HG03175 (cell line): ENCODE measurements around the gene SH3RF3.

ENCODE experiments used
- ATAC-seq: cut with Tn5 transposase; IDR thresholded peaks from one replicate; pipeline ENCODE4 v1.9.1; 2021; ENCODE audit warnings: mild to moderate bottlenecking, moderate library complexity; ENCODE audit not compliant: unreplicated experiment

Gene SH3RF3

DNA sequence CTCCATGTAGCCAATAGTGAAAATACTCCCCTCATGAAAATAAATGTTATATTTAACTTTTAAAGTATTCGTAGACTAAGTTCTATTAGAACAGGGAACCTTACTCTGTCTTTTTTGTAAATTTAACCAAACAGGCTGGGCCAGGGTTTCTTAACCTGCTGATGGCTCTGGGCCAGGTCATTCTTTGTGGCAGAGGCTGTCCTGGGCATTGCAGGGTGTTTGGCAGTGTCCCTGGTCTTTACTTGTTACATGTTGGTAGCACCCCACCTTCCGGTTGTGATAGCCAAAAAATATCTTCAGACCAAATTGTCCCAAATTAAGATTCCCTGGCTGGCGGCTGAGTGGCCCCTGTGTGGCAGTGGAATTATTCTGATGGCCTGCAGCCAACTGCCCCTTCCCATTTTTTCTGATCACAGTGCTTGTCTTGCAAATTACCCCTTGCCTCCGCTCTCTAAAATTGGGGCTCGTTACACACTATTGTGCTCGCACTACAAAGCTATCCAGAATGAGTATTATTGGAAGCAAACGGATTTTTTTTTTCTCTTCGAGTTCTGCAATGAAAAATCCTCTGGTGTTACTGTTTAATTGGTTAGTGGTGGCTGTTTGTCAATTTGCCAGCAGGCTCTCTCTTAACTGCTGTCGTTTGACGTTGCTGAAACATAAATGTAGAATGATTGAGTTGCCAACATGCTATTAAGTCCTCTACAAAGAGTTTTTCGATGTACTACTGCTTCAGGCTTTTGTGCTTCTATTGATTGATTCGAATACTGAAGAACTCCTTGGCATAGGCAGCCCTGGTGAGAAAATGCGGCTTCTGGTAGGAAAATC, 216.9 kb downstream of the SH3RF3 start:
- ATAC-seq, result no peak

DNA sequence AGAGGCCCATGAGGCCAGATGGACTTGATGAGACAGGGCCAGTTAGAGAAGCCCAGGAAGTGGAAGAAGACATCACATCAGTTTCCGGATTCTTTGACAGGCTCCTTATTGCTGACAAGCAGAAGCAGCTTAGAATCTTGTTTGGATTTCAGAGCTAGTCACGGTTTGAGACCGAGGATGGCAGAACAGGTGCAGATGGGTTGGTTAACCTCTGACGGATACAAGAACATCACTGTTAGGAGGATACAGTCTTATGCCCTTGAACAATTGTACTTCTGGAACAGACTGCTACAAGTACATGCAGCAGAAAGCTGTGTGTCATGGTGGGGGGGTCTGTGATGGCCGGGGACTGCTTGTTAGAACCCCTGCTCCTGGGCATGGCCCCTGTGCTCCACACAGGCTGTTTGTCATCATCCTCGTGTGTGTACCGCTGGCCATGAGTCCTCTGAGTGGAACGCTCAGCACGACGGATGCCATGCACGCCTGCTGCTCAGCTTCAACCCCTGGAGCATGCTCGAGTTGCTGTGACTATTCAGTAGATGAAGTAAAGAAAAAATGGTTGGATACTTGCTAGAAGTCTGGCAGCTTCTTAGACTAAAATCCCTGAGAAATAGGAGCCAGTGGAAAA, 217.7 kb downstream of the SH3RF3 start:
- no peak for ATAC-seq

DNA sequence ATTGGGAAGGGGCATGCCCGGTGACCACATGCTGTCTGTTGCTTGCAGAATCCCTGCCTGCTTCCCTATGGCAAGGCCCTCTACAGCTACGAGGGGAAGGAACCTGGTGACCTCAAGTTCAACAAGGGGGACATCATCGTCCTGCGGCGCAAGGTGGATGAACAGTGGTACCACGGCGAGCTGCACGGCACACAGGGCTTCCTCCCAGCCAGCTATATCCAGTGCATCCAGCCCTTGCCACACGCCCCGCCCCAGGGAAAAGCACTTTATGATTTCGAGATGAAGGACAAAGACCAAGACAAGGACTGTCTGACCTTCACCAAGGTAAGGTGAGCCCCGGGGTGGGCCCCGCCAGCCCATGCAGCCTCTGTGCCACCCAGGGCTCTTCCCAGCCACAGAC, 218.6 kb downstream of the SH3RF3 start:
- ATAC-seq, result no peak

- no peak for ATAC-seq
Observed at GRCh38 chr2:109348190-109348589, 219.2 kb downstream of the SH3RF3 start.

GRCh38 chr2:109348671-109349502, 219.9 kb downstream of the SH3RF3 start:
- ATAC-seq, result peak; percentile 57

- ATAC-seq, result no peak
Observed at GRCh38 chr2:109349503-109350465, 220.8 kb downstream of the SH3RF3 start.

DNA sequence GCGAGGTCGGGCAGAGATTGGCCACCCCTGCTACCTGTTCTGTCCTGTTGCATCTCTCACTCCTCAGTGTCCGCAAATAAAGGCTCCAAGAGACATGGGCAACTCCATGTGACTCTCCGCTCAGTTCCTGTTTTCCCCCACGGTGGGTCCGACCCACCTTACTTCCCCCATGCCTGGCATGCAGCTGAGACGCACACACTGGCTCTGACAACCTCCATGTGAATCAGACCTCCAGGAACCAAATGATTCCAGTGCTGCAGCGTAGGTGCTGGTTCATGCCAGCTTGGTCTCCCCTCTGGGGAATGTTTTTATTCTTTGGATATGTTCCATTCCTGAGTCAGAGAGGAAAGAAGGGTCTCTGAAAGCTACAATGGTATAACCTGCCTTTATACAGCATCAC, 221.5 kb downstream of the SH3RF3 start:
- ATAC-seq, result no peak

DNA sequence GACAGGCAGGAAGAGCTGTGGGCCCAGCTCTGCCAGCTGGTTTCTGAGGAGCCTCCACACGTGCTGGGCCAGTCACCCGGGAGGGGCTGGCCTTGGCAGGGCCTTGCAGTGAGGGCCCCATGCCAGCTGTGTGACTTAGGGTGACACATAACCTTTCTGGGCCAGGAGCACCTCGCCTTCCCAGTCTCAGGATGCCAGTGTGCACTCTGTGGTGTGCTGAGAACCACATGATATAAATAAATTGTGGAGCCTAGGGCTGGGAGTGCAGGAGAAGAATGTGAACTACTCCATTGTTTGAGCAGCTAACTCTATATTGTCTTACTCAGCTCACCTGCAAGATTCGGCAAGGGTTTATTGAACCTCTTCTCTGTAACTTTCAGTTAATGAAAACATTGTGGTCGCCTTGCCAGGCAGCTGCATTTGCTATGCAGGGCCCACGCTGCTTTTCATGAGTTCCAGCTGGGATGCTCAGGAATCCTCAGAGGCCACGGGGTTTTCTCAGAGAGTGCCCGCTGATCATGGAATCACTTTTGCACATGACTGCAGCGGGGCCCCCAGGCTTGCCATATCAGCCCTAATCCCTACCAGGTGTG, 222.3 kb downstream of the SH3RF3 start:
- ATAC-seq, result no peak

GRCh38 chr2:109352056-109352897, 223.3 kb downstream of the SH3RF3 start:
- ATAC-seq, result no peak

- ATAC-seq, result no peak
Observed at GRCh38 chr2:109352898-109353689, 224.1 kb downstream of the SH3RF3 start.

DNA sequence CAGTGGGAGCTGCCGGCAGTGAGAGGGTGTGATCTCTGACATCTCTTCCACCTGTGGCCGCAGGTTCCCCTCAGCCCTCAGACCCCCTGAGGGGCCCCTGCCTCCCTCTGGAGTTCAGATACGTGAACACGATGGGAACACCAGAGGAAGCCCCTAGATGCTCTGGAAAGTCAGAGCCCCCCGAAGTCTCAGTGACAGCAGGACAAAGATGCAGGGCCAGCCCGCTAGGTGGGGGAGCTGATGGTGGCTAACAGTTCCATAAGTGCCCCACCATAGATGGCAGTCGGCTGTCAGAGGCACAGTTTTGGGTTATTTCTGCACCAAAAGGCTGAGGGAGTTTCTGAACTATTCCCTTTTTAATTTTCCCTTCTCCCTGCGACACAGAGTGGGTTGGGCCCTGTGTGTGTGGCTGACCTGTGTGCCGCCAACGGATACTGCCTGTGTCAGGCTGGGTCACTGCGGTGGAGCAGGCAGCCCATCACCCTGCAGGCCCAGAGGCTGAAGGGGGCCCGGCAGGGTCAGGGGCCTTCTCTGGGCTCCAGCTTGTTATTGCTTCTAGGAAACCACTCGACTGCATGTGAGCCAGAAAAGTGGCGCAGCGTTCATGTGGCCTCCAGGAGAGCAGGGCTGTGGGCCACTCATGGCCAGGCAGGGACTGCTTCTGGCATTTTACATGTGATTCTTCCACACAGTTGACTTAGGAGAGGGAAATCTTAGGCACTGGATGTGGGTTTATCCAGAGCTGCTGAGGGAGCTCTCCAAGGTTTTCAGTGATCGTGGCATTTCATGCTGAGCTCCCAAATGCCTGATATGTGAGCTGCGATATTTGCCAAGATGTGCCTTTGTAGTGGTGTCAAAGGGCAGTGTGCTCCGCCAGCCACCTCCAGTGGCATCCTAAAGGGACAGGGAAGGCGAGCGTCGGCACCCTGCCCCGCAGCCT, 225.1 kb downstream of the SH3RF3 start:
- no peak for ATAC-seq

DNA sequence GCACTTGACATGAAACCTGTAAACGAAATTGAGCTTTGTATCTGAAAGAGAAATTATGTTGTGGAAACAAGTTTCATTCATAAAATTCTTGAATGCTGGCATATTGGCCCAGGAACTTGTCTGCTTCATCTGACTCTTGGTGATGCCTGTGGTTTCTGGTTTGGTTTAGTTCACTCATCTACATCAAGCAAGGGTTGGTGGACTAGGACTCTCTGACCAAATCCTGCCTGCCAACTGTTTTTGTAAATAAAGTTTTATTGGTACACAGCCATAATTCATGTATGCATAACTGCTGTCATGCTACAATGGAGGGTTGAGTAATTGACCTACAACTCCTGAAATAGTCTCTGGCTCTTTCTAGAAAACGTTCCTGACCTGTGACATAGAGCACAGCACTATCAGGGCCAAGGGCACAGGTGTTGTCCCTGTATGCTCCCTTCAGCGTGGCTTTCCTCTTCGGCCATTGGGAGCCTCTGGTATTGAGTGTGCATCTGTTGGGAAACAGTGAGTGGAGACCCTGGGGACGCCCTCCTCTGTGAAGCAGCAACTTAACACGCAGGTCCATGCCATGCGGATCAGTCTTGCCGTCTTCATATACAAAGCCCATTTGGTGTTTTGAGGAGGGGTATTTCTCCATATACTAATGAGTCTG, 226.3 kb downstream of the SH3RF3 start:
- ATAC-seq, result no peak

- no peak for ATAC-seq
Observed at GRCh38 chr2:109356324-109357035, 227.5 kb downstream of the SH3RF3 start.

DNA sequence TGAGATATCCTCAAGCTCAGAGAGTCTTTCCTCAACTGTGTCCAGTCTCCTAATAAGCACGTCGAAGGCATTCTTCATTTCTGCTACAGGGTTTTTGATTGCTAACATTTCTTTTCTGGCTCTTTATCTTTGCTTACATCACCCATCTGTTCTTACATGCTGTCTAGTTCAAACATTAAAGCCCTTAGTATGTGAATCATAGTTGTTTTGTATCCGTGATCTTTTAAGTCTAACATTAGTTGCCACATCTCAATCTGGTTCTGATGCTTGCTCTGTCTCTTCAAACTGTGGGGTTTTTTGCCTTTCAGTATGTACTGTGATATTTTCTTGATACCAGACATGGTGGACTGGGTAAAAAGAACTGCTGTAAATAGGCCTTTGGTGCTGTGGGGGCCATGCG, 235.2 kb downstream of the SH3RF3 start:
- ATAC-seq, result no peak

- no peak for ATAC-seq
Observed at GRCh38 chr2:109365131-109365530, 236.1 kb downstream of the SH3RF3 start.

GRCh38 chr2:109367683-109368082, 238.7 kb downstream of the SH3RF3 start:
- ATAC-seq, result no peak
